MV-4-11 (cell line): ENCODE data around the gene LRRC8C.
A peak's percentile ranks its signal among the peaks of the same experiment; 100 is the strongest.

Source experiments
- DNase-seq: peaks from one replicate; lab custom pipeline; 2025; lab: John Stamatoyannopoulos, UW

The LRRC8C gene

DNA sequence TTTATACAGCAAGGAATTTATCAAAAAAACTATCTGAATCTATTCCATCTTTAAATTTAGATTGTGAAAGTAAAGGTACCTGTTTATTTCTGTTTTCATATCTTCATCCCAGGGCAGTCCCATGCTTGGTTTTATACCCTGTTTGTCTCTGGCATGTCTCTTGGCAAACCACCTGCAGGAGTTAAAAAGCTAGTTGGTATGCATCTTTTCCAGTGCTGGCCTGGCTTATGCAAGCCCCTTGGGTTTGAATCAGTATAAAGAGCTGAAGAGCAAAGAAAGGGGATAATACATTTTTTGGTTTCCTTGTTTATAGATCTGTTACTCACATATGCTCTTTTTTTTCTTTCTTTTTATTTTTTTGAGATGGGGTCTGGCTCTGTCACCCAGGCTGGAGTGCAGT, 37.8 kb downstream of the LRRC8C start:
- DNase-seq, result no peak

DNA sequence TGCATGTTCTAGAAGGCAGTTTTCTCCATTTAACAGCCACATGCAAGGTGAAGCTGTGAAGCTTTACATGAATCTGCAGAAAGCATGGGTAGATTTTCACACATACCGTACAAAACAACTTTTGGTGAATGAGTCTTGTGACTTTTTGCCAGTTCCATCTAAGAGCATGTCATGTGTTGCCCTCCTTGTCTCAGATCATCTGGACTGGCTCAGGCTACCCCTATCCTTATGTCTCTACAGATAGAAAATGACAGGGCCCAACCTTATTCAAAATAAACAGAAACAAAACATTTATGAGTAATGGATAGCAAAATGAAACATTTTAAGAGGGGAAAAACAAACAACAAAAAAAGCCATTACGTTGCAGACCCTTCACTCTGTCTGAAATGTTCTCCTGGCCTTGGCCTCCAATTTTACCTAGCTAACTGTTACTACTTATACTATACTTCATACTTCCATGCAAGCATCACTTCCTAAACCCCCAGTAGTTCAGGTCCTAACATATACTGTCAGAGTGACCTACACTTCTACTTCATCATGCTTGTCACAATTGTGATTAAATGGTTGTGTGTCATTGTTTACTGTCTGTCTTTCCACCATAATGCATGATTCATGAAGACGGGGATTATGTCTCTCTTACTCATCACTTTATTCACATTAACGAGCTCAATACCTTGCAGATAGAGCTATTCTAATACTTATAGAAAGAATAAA, 39.0 kb downstream of the LRRC8C start:
- DNase-seq, result peak; percentile 39

DNA sequence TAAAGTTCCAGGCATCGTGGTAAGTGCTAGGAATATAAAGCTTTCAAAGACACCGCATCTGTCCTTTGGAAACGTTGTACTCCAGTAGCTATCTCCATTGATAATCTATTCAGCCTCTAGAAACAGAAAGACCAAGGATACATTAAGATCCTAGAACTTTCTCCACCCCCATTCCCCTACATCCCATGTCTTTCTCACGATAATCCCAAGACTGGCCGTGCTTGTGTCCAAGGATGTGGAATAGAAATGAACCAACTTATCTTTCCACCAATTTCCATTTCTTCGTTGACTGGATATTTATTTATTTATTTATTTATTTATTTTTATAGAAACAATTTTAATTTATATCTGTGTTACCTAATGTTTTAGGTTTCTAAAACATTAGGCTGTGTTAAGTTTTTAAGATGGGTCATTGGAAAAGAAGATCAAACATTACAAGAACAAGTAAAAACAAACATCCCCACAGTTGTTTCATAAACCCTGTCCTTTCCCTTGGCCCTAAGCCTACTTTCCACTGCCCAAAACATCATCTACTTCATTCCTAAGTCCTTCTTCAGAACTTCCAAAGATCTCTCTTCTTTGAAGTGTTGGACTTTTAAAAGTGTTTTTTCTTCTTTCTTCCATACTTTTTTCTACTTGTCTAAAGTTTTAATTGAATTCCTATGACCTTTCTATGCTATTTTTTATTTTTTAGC, 39.7 kb downstream of the LRRC8C start:
- DNase-seq, result no peak

DNA sequence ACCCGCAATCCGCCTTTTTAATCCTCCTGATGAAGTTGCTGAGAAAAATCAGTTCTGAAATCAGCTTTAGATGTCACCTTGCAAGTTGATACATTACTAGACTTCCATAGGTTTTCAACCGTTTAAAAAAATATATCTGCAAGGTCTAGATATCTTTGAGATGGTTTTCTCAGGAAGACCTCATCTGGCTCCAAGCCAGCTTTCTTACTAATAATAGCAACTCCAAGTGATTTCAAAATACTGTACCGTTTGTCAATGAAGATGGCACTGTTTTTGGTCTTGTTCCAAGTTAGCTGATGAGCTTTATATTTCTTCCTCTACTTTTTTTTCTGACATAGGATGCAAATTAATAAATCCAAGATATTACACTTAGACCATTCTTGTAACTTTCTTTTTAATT, 40.3 kb downstream of the LRRC8C start:
- peak; percentile 71 for DNase-seq

- no peak for DNase-seq
Measured at GRCh38 chr1:89675677-89676076, 42.8 kb downstream of the LRRC8C start.

DNA sequence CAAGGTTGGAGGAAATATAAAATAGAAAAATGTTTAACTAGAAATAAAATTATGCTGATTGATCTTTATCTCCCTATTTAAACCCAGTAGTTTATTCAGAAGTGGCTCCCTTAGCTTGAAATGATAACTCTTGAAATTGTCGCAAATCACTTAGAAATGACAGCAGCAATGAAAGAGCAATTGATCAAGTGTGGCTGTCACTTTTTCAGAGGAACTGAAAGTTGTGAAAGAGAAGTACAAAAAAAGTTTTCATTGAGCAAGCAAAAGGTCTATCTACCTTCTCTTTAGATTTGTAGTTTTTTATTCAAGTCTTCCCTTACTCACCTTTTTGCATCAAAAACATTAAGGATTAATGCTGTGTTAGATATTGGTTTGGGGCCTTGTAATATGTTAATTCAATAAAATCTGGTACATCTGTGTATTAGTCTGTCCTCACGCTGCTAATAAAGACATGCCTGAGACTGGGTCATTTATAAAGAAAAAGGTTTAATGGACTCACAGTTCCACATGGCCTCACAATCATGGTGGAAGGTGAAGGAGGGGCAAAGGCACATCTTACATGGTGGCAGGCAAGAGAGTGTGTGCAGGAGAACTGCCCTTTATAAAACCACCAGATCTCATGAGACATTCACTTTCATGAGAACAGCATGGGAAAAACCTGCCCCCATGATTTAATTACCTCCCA, 48.3 kb downstream of the LRRC8C start:
- DNase-seq, result peak; percentile 84

DNA sequence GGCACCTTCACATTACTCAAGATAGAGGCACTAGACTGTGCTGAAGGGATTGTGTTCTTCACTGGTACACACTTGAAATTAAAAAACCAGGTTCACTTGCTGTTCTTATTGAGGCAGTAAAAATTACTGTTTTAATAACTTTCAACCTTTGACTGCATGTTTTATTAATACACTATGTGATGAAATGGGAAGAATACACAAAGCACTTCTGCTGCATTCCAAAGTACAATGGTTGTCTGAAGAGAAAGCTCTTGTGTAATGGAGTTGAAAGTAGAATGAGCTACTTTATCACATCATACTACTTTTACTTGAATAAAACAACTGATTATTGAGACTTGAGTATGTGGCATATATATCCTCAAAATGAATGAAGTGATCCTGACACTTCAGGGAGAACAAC, 49.7 kb downstream of the LRRC8C start:
- no peak for DNase-seq

DNA sequence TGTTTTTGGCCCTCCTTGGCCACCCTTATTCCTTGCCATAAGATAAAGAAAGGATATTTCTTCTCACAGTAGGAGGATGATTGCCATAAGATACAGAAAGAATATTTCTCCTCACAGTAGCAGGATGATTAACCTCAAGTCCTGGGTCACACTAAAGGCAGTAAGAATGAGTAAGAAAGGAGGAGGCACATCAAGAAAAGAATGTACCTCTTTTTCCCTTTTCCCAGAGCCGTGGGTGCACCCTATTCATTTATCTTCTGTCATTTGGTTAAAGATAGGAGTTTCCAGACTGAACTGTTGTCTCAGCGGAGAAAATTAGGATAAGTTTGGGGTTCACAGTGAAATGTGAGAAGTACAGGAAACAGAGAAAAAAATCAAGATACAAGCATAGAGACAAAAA, 52.5 kb downstream of the LRRC8C start:
- DNase-seq, result no peak

- no peak for DNase-seq
Measured at GRCh38 chr1:89686520-89686919, 53.6 kb downstream of the LRRC8C start.

DNA sequence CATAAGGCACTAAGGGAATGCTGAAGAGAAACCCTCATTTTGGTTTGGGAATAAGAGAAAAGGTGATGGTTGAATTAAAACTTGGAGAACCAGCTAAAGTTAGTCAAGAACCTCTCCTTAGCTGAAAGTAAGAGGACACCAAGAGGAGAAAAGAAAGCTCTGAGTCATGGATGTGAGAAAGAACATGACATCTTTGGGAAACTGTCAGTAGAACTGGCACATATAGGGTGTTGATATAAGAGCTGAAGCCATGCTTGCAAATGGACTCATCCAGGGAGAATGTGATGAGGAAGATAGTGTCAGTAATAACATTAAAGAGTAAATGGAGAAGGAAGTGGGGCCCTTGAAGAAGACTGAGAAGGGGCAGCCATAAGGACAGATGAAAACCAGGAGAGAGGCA, 54.3 kb downstream of the LRRC8C start:
- DNase-seq, result no peak

DNA sequence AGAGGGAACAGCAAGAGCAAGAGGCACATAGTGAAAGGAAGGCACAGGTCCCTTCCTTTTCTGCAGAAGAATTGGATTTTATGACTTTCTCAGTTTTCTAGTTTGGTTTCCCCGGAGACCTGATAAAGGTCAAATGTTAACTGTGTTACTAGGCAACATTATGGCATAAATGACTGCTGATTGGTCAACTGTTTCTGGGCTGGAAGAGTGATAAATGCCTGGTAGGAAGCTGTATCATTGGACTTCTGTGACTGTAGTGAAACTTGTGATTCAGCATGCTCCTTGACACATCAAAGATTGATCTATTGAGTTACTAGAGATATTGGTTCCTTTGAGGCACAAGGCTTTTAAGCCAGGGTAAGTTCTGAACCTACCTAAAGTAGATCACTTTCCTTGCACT, 55.7 kb downstream of the LRRC8C start:
- peak; percentile 47 for DNase-seq

- no peak for DNase-seq
Measured at GRCh38 chr1:89689234-89689633, 56.3 kb downstream of the LRRC8C start.

GRCh38 chr1:89690595-89690994, 57.7 kb downstream of the LRRC8C start:
- DNase-seq, result no peak

DNA sequence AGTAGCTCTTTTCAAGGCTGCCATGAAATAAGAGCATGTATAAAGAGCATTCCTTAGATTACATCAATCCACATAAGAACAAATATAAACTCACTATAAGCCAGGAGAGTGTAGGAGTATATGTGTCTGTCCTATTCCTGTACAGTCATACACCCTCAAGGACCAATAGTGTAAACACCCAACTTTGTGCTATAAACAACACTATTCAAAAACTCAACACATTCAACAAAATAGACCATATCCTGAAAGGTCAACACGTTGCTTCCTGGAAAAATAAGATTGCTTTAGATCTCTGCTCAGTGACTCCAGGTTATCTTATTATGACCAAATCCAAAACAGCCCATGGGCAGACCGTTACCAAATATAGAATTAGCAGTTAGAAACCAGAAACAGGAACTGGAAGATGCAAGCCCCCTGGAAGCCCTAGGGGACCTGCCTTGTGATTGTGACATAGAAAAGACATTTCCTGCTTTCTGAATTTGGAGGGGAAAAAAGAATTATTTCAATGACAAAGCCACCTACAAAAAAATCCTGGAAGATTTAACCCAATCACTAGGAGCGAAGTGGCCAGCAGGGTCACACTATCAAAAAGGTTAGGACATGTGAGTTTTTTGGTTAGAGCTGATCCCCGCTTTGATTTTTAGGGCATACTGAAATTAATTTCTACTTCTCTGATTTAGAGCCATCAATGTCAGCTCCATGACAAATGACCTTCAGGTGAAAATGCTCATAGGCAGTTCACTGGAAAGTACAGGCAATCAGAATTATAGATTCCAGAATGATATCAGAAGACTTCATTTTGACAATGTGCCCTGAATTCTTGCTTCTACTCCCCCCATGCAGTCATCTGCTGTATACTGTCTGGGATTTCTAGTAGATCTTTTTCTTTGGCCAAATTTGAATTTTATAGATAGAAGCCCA, 59.9 kb downstream of the LRRC8C start:
- DNase-seq, result peak; percentile 98

DNA sequence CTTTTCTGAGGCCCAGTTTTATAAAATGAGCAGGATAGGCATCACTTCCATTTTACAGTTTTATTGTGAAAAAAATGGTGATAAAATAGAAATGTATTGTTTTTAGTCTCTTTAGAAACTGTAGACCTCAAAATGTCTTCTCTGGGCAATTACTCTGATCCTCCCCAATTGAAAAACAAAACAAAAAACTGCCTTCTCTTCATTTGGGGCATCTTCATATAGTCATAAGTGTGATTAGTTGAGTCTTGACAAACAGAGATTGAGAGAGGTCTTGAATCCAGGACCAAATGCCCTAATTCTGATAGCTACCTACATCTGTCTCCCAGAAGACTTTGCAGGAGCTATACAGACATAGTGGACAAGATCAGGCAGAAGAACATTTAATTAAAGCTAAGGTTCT, 62.9 kb downstream of the LRRC8C start:
- DNase-seq, result no peak

DNA sequence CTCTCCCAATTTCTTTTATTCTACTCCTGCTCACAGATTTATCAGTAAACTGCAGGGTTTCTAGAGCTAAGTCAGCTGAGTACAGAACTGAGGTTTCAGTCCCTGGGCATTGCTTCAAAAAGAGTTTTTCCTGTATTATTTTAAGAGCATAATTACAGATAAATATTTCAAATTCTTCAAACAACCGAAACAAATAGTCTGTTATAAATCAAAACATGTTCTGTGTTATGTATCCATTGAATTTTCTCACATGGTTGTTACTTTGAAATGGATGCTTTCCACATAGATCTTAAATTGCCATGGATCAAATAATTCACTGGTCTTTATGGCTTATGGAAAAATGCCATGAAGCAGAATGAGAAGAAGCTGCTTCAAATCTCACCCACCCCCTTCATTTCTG, 64.5 kb downstream of the LRRC8C start:
- DNase-seq, result no peak

GRCh38 chr1:89698020-89698560, 65.2 kb downstream of the LRRC8C start:
- DNase-seq, result no peak

GRCh38 chr1:89698624-89699023, 65.7 kb downstream of the LRRC8C start:
- no peak for DNase-seq

GRCh38 chr1:89699451-89699986, 66.6 kb downstream of the LRRC8C start:
- peak; percentile 12 for DNase-seq

DNA sequence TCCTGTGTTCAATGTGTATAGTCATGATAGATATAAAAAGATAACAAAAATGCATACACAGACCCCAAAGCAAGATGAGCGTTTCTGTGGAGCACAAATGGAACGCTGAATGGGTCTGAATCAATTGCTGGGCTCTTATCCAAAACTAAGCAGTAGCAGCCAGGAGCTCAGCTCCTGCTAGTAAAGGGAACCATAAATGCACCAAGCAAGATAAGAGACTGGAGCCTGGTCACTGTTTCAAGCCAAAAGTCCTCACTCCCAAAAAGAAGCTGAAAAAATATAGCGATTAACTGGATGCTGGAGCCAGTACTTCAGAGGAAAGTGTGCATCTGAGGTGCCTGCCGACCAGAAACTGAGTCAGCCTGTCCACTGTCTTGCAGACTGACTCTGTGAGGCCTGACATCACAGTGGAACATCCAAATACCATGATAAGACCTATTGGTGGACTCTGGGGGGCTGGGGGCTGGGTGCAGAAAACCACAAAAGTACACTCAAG, 68.9 kb downstream of the LRRC8C start:
- DNase-seq, result no peak

- no peak for DNase-seq
Measured at GRCh38 chr1:89702520-89703045, 69.7 kb downstream of the LRRC8C start.
